IMR-90 (cell line): Measurements from ENCODE around the gene ATP2C2. TPM values are rescaled to one million over a fixed set of nuclear protein-coding genes. Genes with fewer than 3 reads are reported as not detected.

Experiments
- ATAC-seq: fragments of 200-7000 bp; cut with Tn5 transposase; 2 replicates; pipeline ENCODE4 v1.9.1; 2020; ENCODE audit warnings: low read depth, mild to moderate bottlenecking, moderate library complexity
- BruUV-seq: library from RNA; stranded (reverse); fragments of 400-500 nt; replicated peaks from 2 replicates; lab custom pipeline; 2021; lab: Mats Ljungman, UMichigan
- CTCF ChIA-PET: fragments of 300-600 bp; formaldehyde crosslinking; extraction: SDS; loops from one replicate; lab custom pipeline; 2021; ENCODE audit warnings: antibody characterized with exemption; lab: Yijun Ruan, JAX
- POLR2A ChIA-PET: fragments of 300-600 bp; sonication (Branson Sonifier 250); formaldehyde crosslinking; loops from one replicate; lab custom pipeline; 2022; ENCODE audit warnings: antibody characterized with exemption; ENCODE audit not compliant: unreplicated experiment; lab: Charles Lee
- DNase-seq: peaks from one replicate; pipeline ENCODE4 v3.0.0; 2013
- H2AFZ ChIP-seq: replicated peaks from 2 replicates; pipeline ENCODE3; 2013; ENCODE audit warnings: low read length, mild to moderate bottlenecking; ENCODE audit not compliant: poor library complexity
- H2AK5ac ChIP-seq: 2 replicates; pipeline ENCODE4 v1.6.1; 2013; ENCODE audit warnings: low read depth, low read length, inconsistent platforms
- H2AK9ac ChIP-seq: replicated peaks from 2 replicates; pipeline ENCODE3; 2013; ENCODE audit warnings: mild to moderate bottlenecking, low read depth, low read length, moderate library complexity; ENCODE audit not compliant: poor library complexity
- H2BK120ac ChIP-seq: 2 replicates; pipeline ENCODE4 v1.6.1; 2013; ENCODE audit warnings: low read depth, low read length, inconsistent platforms
- H2BK15ac ChIP-seq: 3 replicates; pipeline ENCODE4 v1.6.1; 2013; ENCODE audit warnings: low read depth, low read length, inconsistent platforms
- H2BK20ac ChIP-seq: 2 replicates; pipeline ENCODE4 v1.6.1; 2013; ENCODE audit warnings: low read depth, mild to moderate bottlenecking, inconsistent platforms, low read length, moderate library complexity
- H2BK5ac ChIP-seq: 2 replicates; pipeline ENCODE4 v1.6.1; 2013; ENCODE audit warnings: mild to moderate bottlenecking, low read depth, low read length, inconsistent platforms; ENCODE audit not compliant: poor library complexity, severe bottlenecking
- H3K14ac ChIP-seq: replicated peaks from 2 replicates; pipeline ENCODE4 v1.6.1; 2013; ENCODE audit warnings: low read depth, low read length, inconsistent platforms
- H3K18ac ChIP-seq: 2 replicates; pipeline ENCODE4 v1.6.1; 2013; ENCODE audit warnings: low read depth, low read length, control low read depth
- H3K23ac ChIP-seq: 2 replicates; pipeline ENCODE4 v1.6.1; 2013; ENCODE audit warnings: low read depth, low read length, inconsistent platforms
- H3K27ac ChIP-seq: 2 replicates; pipeline ENCODE4 v1.5.1; 2013; ENCODE audit warnings: mild to moderate bottlenecking, control low read depth, low read length; ENCODE audit not compliant: insufficient read depth
- H3K27me3 ChIP-seq: 2 replicates; pipeline ENCODE4 v1.6.1; 2013; ENCODE audit warnings: low read length; ENCODE audit not compliant: control insufficient read depth, insufficient read depth
- H3K36me3 ChIP-seq: 2 replicates; pipeline ENCODE4 v1.6.1; 2013; ENCODE audit warnings: low read length, mixed read lengths; ENCODE audit not compliant: control insufficient read depth, insufficient read depth
- H3K4ac ChIP-seq: 2 replicates; pipeline ENCODE4 v1.6.1; 2013; ENCODE audit warnings: low read depth, low read length, inconsistent platforms
- H3K4me1 ChIP-seq: 2 replicates; pipeline ENCODE4 v1.6.1; 2013; ENCODE audit warnings: low read length, mixed read lengths; ENCODE audit not compliant: control insufficient read depth, insufficient read depth
- H3K4me2 ChIP-seq: 2 replicates; pipeline ENCODE4 v1.6.1; 2013; ENCODE audit warnings: low read depth, mild to moderate bottlenecking, control low read depth, low read length, moderate library complexity
- H3K4me3 ChIP-seq: 2 replicates; pipeline ENCODE4 v1.5.1; 2013; ENCODE audit warnings: low read depth, mild to moderate bottlenecking, control low read depth, low read length, moderate library complexity; ENCODE audit not compliant: insufficient read depth
- H3K56ac ChIP-seq: 2 replicates; pipeline ENCODE4 v1.6.1; 2013; ENCODE audit warnings: low read length, inconsistent platforms; ENCODE audit not compliant: insufficient read depth; ENCODE audit errors: extremely low read depth
- H3K79me1 ChIP-seq, 2 experiments: 2 replicates each; pipeline ENCODE4 v1.6.1; 2013; ENCODE audit warnings: low read length in 2 of 2, inconsistent platforms in 1 of 2, low read depth in 1 of 2
- H3K9ac ChIP-seq: 2 replicates; pipeline ENCODE4 v1.6.1; 2013; ENCODE audit warnings: low read depth, low read length, control low read depth
- H3K9me1 ChIP-seq: 2 replicates; pipeline ENCODE4 v1.6.1; 2013; ENCODE audit warnings: low read length, inconsistent platforms; ENCODE audit not compliant: insufficient read depth
- H3K9me3 ChIP-seq: 2 replicates; pipeline ENCODE4 v1.6.1; 2013; ENCODE audit warnings: low read length; ENCODE audit not compliant: control insufficient read depth, insufficient read depth
- H4K20me1 ChIP-seq: 2 replicates; pipeline ENCODE4 v1.6.1; 2013; ENCODE audit warnings: low read length, inconsistent platforms; ENCODE audit not compliant: insufficient read depth
- H4K5ac ChIP-seq: 2 replicates; pipeline ENCODE4 v1.6.1; 2013; ENCODE audit warnings: mild to moderate bottlenecking, low read depth, low read length, control low read depth
- H4K8ac ChIP-seq, 2 experiments: 2 replicates each; pipeline ENCODE4 v1.6.1; 2013; ENCODE audit warnings: low read depth in 2 of 2, low read length in 2 of 2, control low read depth in 1 of 2, inconsistent platforms in 1 of 2
- H4K91ac ChIP-seq: 2 replicates; pipeline ENCODE4 v1.6.1; 2013; ENCODE audit warnings: low read depth, low read length, inconsistent platforms; ENCODE audit not compliant: insufficient read depth
- MAFK ChIP-seq: IDR thresholded peaks from 2 replicates; pipeline ENCODE4 v1.6.1; 2012; ENCODE audit warnings: low read depth, low read length, improper control_type of control experiment
- MXI1 ChIP-seq: IDR thresholded peaks from 2 replicates; pipeline ENCODE4 v1.6.1; 2012; ENCODE audit warnings: low read depth, mild to moderate bottlenecking, low read length, moderate library complexity, borderline replicate concordance
- NFE2L2 ChIP-seq: fragments of 150-350 bp; IDR thresholded peaks from 2 replicates; pipeline ENCODE4 v1.6.1; 2016; ENCODE audit warnings: low read depth, mild to moderate bottlenecking, low read length
- POLR2A ChIP-seq: IDR thresholded peaks from 2 replicates; pipeline ENCODE4 v1.6.1; 2012; ENCODE audit warnings: mild to moderate bottlenecking, low read depth, low read length
- RCOR1 ChIP-seq: IDR thresholded peaks from 2 replicates; pipeline ENCODE4 v1.6.1; 2012; ENCODE audit warnings: mild to moderate bottlenecking, low read length, improper control_type of control experiment; ENCODE audit not compliant: insufficient replicate concordance
- SMC3 ChIP-seq: fragments of 150-350 bp; IDR thresholded peaks from 2 replicates; pipeline ENCODE4 v1.6.1; 2016; ENCODE audit warnings: low read depth, mild to moderate bottlenecking, antibody characterized with exemption, low read length, moderate library complexity
- WGBS, 2 experiments: methylation state at CpG; one replicate each; pipeline versions ENCODE4 v1.1.5 to v1.1.7; 2013; ENCODE audit warnings: missing lambda C conversion rate in 2 of 2; ENCODE audit not compliant: insufficient read length in 1 of 2; ENCODE audit errors: extremely low coverage in 2 of 2; 5-methylcytosine and 5-hydroxymethylcytosine counted together
- dilution Hi-C: fragments of 300-500 bp; cut with HindIII; formaldehyde crosslinking; loops from one replicate; pipeline ENCODE4 v1.14.3; 2018; ENCODE audit warnings: low sequenced_read_pairs; ENCODE audit not compliant: unreplicated experiment
- in situ Hi-C: fragments of 300-500 bp; cut with MboI; formaldehyde crosslinking; loops from 3 replicates; pipeline ENCODE4 v1.14.3; 2019; ENCODE audit warnings: low sequenced_read_pairs, inconsistent platforms, mixed read lengths
- intact Hi-C: fragments of 100-400 bp; cut with micrococcal nuclease; formaldehyde crosslinking; loops from 2 replicates; pipeline ENCODE4 v1.10.0; 2022
- polyA plus RNA-seq, 3 experiments: library from polyadenylated mRNA; depleted of rRNA; stranded (reverse); fragments of >200 nt; gene quantifications; 2 replicates each; pipeline ENCODE4 v1.2.3, GENCODE V29; 2012; ENCODE audit warnings: low replicate concordance in 1 of 3
- total RNA-seq: library from RNA; depleted of rRNA; stranded (reverse); fragments of >200 nt; gene quantifications from 2 replicates; pipeline ENCODE4 v1.2.3, GENCODE V29; 2012
- TF ChIP-seq, protein P1 (sequence below): fragments of 150-350 bp; IDR thresholded peaks from 2 replicates; pipeline ENCODE4 v1.6.1; 2016; ENCODE audit warnings: low read depth, mild to moderate bottlenecking, low read length, moderate library complexity, borderline replicate concordance

ATP2C2 gene
- total and polyA plus RNA-seq, 2 of the 4 experiments (the other 2 are of a cell fraction) = not detected

DNA sequence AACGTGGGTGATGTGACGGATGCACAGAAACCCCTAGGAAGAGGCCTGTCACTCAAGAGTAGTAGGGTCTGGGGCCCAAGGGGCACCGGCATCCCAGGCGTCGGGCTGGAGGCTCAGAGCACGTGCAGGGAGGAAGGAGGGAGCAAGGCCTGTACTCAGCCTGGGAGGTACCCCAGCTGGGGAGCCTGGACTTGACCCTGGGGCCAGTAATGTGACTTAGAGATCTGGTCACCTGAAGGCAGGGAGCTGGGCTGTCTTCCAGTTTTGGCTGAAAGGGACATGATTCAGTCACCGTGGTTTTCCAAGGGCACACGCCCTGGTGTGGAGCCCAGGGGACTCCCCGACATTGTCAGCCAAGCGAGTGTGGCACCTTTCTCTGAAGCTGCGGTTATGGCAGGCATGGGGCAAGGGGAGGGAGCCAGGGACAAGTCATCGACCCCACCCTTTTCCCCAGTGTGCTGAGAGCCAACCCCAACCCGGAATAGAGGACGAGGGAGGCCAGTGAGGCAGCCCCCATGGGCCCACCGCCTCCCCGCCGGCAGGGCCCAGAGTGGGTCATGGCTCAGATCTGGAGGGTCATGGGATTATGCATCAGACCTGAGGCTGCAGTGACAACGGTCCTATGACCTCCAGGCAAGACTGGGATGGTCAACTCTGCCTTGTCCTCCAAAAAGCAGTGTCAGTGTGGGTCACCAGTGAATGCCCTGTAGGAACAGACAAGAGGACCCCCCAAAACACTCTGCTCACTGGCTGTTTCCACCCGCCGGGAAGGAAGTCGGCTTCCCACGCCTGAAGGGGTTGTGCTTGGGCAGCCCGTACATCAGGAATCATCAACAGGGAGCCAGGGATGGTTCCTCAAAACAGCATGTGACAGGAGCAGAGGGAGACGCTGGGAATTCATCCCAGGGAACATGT lies 94.2 kb downstream of the ATP2C2 start (continued):
- TF ChIP-seq MXI1 (no peak), NFE2L2 (no peak)

GRCh38 chr16:84463221-84463620 lies 94.9 kb downstream of the ATP2C2 start:
- Histone ChIP-seq H3K36me3 (peaks cover 36% of the 10 kb centered on the region), H3K27me3 (no peaks in the 10 kb centered on the region), H3K14ac (no peak overlapping the region), H3K4ac (no peak overlapping the region), H2BK20ac (no peak overlapping the region), H3K23ac (no peak overlapping the region; the same call in 1 of the 2 replicates), H4K91ac (no peak overlapping the region), H2AFZ (peak overlapping the region; percentile 33), H2BK5ac (no peak overlapping the region), H4K8ac (no peak overlapping the region), H3K4me2 (no peak overlapping the region), H4K20me1 (no peaks in the 10 kb centered on the region), H3K9me1 (0 out of 2 replicates have a peak, but pooled peaks cover 6% of the 10 kb centered on the region), H3K27ac (no peak overlapping the region), H2AK5ac (no peak overlapping the region), H2BK15ac (no peak overlapping the region), H3K79me1 (peaks cover 13 to 40% of the 10 kb centered on the region in 2 experiments), H3K4me3 (no peak overlapping the region), H2BK120ac (no peak overlapping the region), H3K9ac (no peak overlapping the region), H3K9me3 (peaks cover 10% of the 10 kb centered on the region), H2AK9ac (no peak overlapping the region), H3K56ac (no peak overlapping the region), H3K4me1 (no peaks in the 10 kb centered on the region), H3K18ac (no peak overlapping the region), H4K5ac (no peak overlapping the region)
- CTCF ChIA-PET = no interaction called here
- POLR2A ChIA-PET = no interaction called here
- dilution Hi-C loops (no loop called here), intact Hi-C loops (no loop called here), in situ Hi-C loops (no loop called here)
- ATAC-seq (no peak), DNase-seq (no peak)
- BruUV-seq = no TSS peak
- 87% methylated on average over 5 of the region's 7 CpGs; no CpG with 5 or more reads in 1 of the 2 experiments for WGBS, 2 experiments
- TF ChIP-seq SMC3 (no peak), NFE2L2 (no peak), POLR2A (no peak), RCOR1 (no peak), MAFK (no peak), MXI1 (no peak)
- TF ChIP-seq, protein P1, sequence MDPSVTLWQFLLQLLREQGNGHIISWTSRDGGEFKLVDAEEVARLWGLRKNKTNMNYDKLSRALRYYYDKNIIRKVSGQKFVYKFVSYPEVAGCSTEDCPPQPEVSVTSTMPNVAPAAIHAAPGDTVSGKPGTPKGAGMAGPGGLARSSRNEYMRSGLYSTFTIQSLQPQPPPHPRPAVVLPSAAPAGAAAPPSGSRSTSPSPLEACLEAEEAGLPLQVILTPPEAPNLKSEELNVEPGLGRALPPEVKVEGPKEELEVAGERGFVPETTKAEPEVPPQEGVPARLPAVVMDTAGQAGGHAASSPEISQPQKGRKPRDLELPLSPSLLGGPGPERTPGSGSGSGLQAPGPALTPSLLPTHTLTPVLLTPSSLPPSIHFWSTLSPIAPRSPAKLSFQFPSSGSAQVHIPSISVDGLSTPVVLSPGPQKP = no peak
